ENCODE measurements around the gene FBXO45. TPM values are rescaled to one million over a fixed set of nuclear protein-coding genes. Genes with fewer than 3 reads are reported as not detected.
"Not testable (repeated sequence)": the region's sequence is repeated elsewhere in the genome, so short reads cannot be mapped to it uniquely, and the experiment has no call there.

Gene FBXO45
- polyA plus RNA-seq, 1 experiment = 2.2 TPM

- CTCF ChIA-PET = interaction anchor here (0.6 to 1.9 kb wide), 7 partner anchors 9 to 160 kb away, joined by 3 to 9 read pairs (median 3); no protein-coding TSS in a partner anchor
- no peak for DNase-seq (ENCODE audit: low read depth)
These were observed 31.0 kb upstream of the FBXO45 start for GRCh38 chr3:196537319-196537984.

DNA sequence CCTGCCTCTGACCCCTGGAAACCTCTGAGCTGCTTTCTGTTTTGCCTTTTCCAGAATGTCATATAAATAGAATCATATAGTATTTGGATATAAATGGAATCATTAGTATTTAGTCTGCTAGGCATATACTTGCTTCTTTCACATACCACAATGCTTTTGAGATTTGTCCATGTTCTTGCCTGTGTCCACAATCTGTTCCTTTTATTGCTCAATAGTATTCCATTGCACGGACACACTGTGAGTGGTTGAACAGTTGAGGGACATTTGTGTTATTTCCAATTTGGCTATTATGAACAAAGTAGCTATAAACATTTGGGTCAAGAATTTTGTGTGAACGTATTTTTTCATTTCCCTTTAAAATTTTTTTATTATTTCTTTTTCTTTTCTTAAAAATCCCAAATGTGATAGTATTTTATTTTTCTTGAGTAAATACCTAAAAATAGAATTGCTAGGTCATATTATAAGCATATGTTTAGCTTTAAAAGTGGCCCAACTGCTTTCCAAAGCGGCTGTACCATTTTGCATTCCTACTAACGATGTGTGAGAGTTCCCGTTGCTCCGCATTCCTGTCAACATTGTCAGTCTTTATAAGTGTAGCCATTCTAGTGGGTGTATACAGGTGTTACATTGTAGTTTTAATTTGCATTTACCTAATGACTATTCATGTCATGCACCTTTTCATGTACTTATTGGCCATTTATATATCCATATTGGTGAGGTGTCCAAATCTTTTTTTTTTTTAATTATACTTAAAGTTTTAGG is 26.6 kb upstream of the FBXO45 start:
- ChIA-PET CTCF (interaction anchor here (0.6 to 2.1 kb wide), 3 partner anchors 12 to 150 kb away, joined by 4 to 14 read pairs (median 4); no protein-coding TSS in a partner anchor), POLR2A (no interaction called here)
- Histone ChIP-seq H3K36me3 (ENCODE audit: control insufficient read depth, insufficient read depth, low read length) (no peaks in the 10 kb centered on the region), H3K4me3 (ENCODE audit: low read depth, low read length) (no peak overlapping the region), H3K27me3 (ENCODE audit: control insufficient read depth, insufficient read depth, low read length) (no peaks in the 10 kb centered on the region; the same call in none of the 2 replicates)
- no peak for TF ChIP-seq CTCF (IDR thresholded peaks at IDR 0.05; ENCODE audit: insufficient read depth, low read depth, low read length)
- no peak for DNase-seq (ENCODE audit: low read depth)

More at GRCh38 chr3:196537319-196537984, 31.0 kb upstream of the FBXO45 start:
- Histone ChIP-seq H3K36me3 (ENCODE audit: control insufficient read depth, insufficient read depth, low read length) (no peaks in the 10 kb centered on the region), H3K27me3 (ENCODE audit: control insufficient read depth, insufficient read depth, low read length) (no peaks in the 10 kb centered on the region; the same call in 1 of the 2 replicates), H3K4me3 (ENCODE audit: low read depth, low read length) (no peak overlapping the region)
- POLR2A ChIA-PET = no interaction called here
- TF ChIP-seq CTCF (IDR thresholded peaks at IDR 0.05; ENCODE audit: insufficient read depth, low read depth, low read length) = peak; percentile 62

DNA sequence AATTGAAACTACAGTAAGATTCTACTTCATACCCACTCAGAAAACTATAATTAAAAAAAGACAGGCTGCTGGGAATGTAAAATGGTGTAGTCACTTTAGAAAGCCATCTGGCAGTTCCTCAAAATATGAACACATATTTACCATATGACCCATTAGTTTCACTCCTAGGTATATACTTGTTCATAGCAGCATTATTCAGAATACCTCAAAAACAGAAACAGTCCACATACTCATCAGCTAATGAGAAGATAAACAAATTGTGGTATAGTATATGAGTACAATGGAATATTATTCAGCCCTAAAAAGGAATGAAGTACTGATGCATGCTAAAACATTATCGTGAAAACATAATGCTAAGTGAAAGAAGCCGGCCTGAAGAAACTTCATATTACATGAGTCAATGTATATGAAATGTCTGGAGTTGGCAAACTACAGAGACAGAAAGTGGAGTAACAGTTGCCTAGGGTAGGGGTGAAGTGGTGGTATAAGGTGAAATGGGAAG is 23.9 kb upstream of the FBXO45 start:
- no peak overlapping the region for H3K4me3 ChIP-seq (ENCODE audit: low read depth, low read length)
- POLR2A ChIA-PET = no interaction called here
- no peaks in the 10 kb centered on the region for H3K36me3 ChIP-seq (ENCODE audit: control insufficient read depth, insufficient read depth, low read length)
- H3K27me3 ChIP-seq (ENCODE audit: control insufficient read depth, insufficient read depth, low read length) = peaks cover 2% of the 10 kb centered on the region
- no peak for DNase-seq (ENCODE audit: low read depth)
- CTCF ChIA-PET = interaction anchor here (1.3 kb wide), 1 partner anchor 16 kb away, joined by 4 read pairs; no protein-coding TSS in a partner anchor
- TF ChIP-seq CTCF (IDR thresholded peaks at IDR 0.05; ENCODE audit: insufficient read depth, low read depth, low read length) = no peak

DNA sequence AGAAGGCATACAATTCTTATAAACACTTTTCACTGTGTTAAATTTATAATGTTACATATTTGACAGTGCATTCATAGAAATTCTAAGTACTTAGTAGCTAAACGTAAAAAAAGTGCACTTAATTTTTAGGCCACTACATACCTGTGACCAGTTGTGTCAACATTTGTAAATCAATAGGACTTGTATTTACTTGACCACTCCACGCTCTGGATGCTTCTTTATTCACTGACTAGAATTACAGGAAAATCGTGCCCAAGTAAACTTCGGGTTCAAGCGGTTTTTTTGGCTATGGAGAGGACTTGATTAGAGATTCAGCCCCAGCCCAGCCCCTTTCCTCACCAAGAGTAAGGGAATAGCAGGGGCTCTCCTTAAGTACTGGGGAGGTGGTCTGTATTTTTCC is 21.9 kb upstream of the FBXO45 start:
- Histone ChIP-seq H3K36me3 (ENCODE audit: control insufficient read depth, insufficient read depth, low read length) (no peaks in the 10 kb centered on the region), H3K27me3 (ENCODE audit: control insufficient read depth, insufficient read depth, low read length) (peaks cover 2% of the 10 kb centered on the region), H3K4me3 (ENCODE audit: low read depth, low read length) (no peak overlapping the region)
- no peak for TF ChIP-seq CTCF (IDR thresholded peaks at IDR 0.05; ENCODE audit: insufficient read depth, low read depth, low read length)
- CTCF ChIA-PET = interaction anchor here (1.3 kb wide), 1 partner anchor 8 kb away, joined by 3 read pairs; no protein-coding TSS in a partner anchor
- POLR2A ChIA-PET = no interaction called here
- no peak for DNase-seq (ENCODE audit: low read depth)

DNA sequence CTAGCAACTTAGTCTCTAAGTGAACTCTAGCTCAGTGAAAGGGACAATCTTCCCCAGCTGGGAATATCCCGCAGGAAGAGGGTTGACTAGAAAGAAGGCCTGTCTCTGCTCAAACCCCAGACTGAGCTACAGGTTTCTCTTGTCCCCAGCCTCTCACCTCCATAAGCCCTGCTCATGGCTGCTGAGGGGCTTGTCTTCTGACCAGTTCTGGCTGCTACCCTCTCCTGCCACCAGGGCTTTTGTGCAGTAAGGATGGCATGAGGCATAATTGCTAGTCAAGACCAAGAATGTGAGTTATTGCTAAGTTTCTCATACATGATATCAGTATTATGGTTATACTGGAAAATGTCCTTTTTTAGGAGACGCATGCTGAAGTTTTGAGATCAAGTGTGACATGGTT is 21.4 kb upstream of the FBXO45 start:
- CTCF ChIA-PET = interaction anchor here (1.3 kb wide), 1 partner anchor 9 kb away, joined by 3 read pairs; no protein-coding TSS in a partner anchor
- no peak for DNase-seq (ENCODE audit: low read depth)
- no peak overlapping the region for H3K4me3 ChIP-seq (ENCODE audit: low read depth, low read length)
- no peaks in the 10 kb centered on the region for H3K36me3 ChIP-seq (ENCODE audit: control insufficient read depth, insufficient read depth, low read length)
- POLR2A ChIA-PET = no interaction called here
- no peak for TF ChIP-seq CTCF (IDR thresholded peaks at IDR 0.05; ENCODE audit: insufficient read depth, low read depth, low read length)
- H3K27me3 ChIP-seq (ENCODE audit: control insufficient read depth, insufficient read depth, low read length) = peaks cover 2% of the 10 kb centered on the region

- CTCF ChIA-PET = interaction anchor here (0.8 to 1.9 kb wide), 2 partner anchors 11 to 453 kb away, joined by 3 to 4 read pairs; no protein-coding TSS in a partner anchor
- H3K27me3 ChIP-seq (ENCODE audit: control insufficient read depth, insufficient read depth, low read length); POLR2A ChIA-PET: not testable (repeated sequence)
These were observed 19.1 kb upstream of the FBXO45 start for GRCh38 chr3:196549312-196549711.

DNA sequence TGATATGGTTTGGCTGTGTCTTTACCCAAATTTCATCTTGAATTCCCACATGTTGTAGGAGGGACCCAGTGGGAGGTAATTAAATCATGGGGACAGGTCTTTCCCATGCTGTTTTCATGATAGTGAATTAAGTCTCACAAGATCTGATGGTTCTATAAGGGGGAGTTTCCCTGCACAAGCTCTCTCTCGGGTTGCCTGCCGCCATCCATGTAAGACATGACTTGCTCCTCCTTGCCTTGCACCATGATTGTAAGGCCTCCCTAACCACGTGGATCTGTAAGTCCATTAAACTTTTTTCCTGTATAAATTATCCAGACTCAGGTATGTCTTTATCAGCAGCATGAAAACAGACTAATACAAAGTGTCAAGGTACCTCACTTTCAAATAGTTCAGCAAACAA is 18.3 kb upstream of the FBXO45 start:
- H3K36me3 ChIP-seq (ENCODE audit: control insufficient read depth, insufficient read depth, low read length); DNase-seq (ENCODE audit: low read depth); H3K27me3 ChIP-seq (ENCODE audit: control insufficient read depth, insufficient read depth, low read length); H3K4me3 ChIP-seq (ENCODE audit: low read depth, low read length); POLR2A ChIA-PET: not testable (repeated sequence)
- CTCF ChIA-PET = interaction anchor here (1.9 kb wide), 1 partner anchor 452 kb away, joined by 4 read pairs; no protein-coding TSS in a partner anchor

More at GRCh38 chr3:196549312-196549711, 19.1 kb upstream of the FBXO45 start:
- not testable (repeated sequence) for H3K36me3 ChIP-seq (ENCODE audit: control insufficient read depth, insufficient read depth, low read length); DNase-seq (ENCODE audit: low read depth); H3K4me3 ChIP-seq (ENCODE audit: low read depth, low read length)
